Adrenal gland (tissue), 5 donors: Measurements from ENCODE around the gene SLC48A1.

ENCODE experiments used
- CTCF ChIP-seq, 6 experiments: fragments of 450-650 bp in 4 of 6; fragments of 200-600 bp in 2 of 6; sonication (generic) in 1 of 6; IDR thresholded peaks; 1 replicate in 5 of 6; 2 replicates in 1 of 6; pipeline versions ENCODE4 v1.5.1 to v1.8.0; 2016 to 2021; ENCODE audit warnings: antibody characterized with exemption in 6 of 6, mild to moderate bottlenecking in 2 of 6, moderate library complexity in 1 of 6
- POLR2A ChIP-seq, 2 donors: fragments of 450-650 bp; IDR thresholded peaks; one replicate each; pipeline ENCODE4 v1.6.1; 2017; ENCODE audit warnings: antibody characterized with exemption in 2 of 2, mild to moderate bottlenecking in 2 of 2, moderate library complexity in 1 of 2
- donor health status: DM: no; HTN: no; CAD: no.

DNA sequence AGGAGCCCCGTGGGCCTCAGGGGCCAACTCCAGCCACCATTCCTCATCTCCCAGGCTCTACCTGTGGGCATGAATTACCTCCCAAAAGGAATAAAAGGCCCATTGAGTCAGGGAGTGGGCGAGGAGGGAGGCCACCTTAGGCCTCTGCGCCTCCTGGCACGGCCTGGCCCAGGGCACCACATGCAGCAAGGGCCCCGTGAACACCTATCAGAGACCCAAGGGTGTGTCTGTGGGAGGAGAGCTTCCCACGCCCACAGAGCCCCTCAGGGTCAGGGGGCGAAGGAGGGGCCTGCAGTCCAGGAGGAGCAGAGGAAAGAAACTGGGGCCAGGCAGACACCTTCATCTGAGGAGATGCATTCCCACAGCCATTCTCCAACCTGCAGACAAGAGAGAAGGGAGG, 26.5 kb upstream of the SLC48A1 start:
- no peak for TF ChIP-seq CTCF (IDR thresholded peaks at IDR 0.05)
- TF ChIP-seq POLR2A (IDR thresholded peaks at IDR 0.05): no peak
